WTC11 (cell line): ENCODE measurements around the gene NPC2.

Experiments
- ATF2 ChIP-seq: sonication (generic); formaldehyde crosslinking; IDR thresholded peaks from 2 replicates; pipeline ENCODE4 v1.8.1; 2022; ENCODE audit warnings: low read depth, missing genetic modification reagents, borderline replicate concordance
- CTCF ChIP-seq: fragments of 200-600 bp; IDR thresholded peaks from 2 replicates; pipeline ENCODE4 v1.8.0; 2022; ENCODE audit warnings: antibody characterized with exemption
- TEAD1 ChIP-seq: sonication (generic); formaldehyde crosslinking; IDR thresholded peaks from 2 replicates; pipeline ENCODE4 v1.8.0; 2022; ENCODE audit warnings: mild to moderate bottlenecking, missing genetic modification reagents
- USF2 ChIP-seq: sonication (generic); formaldehyde crosslinking; IDR thresholded peaks from 2 replicates; pipeline ENCODE4 v1.8.1; 2023; ENCODE audit warnings: mild to moderate bottlenecking, missing genetic modification reagents, moderate library complexity
- ZNF121 ChIP-seq: sonication (generic); formaldehyde crosslinking; IDR thresholded peaks from 2 replicates; pipeline ENCODE4 v1.8.0; 2023; ENCODE audit warnings: missing genetic modification reagents

- TF ChIP-seq CTCF (no peak), ZNF121 (CRISPR knock-in tag) (no peak), TEAD1 (CRISPR knock-in tag) (no peak), USF2 (CRISPR knock-in tag) (no peak), ATF2 (CRISPR knock-in tag) (no peak)
These were observed 54.7 kb downstream of the NPC2 start for GRCh38 chr14:74438351-74438915.
